Measurements from ENCODE around the gene MYL11.
A peak's percentile ranks its signal among the peaks of the same experiment; 100 is the strongest.

The MYL11 gene

DNA sequence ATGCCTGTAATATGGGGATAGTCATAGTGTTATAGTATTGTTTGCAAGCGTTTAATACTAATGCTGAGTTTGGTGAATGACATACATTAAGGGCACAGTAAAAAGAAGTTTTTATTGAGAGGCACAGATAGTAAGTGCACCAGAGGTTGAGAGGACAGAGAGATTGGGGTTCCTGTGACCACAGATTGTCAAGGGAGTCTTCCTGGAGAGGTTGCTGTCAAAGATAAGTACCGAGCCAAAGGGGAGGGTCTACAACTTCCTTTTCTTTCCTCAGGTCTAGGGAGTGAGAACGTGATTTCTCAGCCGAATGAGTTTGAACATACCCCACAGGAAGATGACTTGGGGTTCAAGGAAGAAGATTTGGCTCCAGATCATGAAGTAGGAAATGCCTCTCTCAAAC lies 22.5 kb downstream of the MYL11 start:
- no peak for DNase-seq (ENCODE audit: low read depth in 1 of 2, low spot score in 1 of 2)
- in situ Hi-C loops (cut with HindIII; ENCODE audit: low pct_unique_long_range_greater_than_20kb, low sequenced_read_pairs), result no loop called here
- no peak for TF ChIP-seq JUND (IDR thresholded peaks at IDR 0.05; ENCODE audit: low read depth)

DNA sequence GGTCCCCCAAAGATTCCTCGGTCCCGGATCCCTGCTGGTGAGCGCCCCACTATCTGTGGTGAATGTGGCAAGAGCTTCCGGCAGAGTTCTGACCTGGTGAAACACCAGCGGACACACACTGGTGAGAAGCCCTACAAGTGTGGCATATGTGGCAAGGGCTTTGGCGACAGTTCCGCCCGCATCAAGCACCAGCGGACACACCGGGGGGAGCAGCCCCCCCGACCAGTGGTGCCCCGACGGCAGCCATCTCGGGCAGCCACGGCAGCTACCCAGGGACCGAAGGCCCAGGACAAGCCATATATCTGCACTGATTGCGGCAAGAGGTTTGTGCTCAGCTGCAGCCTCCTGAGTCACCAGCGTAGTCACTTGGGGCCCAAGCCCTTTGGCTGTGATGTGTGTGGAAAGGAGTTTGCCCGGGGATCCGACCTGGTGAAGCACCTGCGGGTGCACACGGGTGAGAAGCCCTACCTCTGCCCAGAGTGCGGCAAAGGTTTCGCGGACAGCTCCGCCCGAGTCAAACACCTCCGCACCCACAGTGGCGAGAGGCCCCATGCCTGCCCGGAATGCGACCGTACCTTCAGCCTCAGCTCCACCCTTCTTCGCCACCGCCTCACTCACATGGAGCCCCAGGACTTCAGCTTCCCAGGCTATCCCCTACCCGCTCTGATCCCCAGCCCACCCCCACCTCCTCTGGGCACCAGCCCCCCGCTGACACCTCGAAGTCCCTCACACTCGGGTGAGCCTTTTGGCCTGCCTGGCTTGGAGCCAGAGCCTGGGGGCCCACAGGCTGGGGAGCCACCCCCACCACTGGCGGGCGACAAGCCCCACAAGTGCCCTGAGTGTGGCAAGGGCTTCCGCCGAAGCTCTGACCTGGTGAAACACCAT lies 23.4 kb downstream of the MYL11 start:
- DNase-seq (ENCODE audit: low read depth in 1 of 2, low spot score in 1 of 2), result no peak
- in situ Hi-C loops (cut with HindIII; ENCODE audit: low pct_unique_long_range_greater_than_20kb, low sequenced_read_pairs), result no loop called here
- no peak for TF ChIP-seq JUND (IDR thresholded peaks at IDR 0.05; ENCODE audit: low read depth)

DNA sequence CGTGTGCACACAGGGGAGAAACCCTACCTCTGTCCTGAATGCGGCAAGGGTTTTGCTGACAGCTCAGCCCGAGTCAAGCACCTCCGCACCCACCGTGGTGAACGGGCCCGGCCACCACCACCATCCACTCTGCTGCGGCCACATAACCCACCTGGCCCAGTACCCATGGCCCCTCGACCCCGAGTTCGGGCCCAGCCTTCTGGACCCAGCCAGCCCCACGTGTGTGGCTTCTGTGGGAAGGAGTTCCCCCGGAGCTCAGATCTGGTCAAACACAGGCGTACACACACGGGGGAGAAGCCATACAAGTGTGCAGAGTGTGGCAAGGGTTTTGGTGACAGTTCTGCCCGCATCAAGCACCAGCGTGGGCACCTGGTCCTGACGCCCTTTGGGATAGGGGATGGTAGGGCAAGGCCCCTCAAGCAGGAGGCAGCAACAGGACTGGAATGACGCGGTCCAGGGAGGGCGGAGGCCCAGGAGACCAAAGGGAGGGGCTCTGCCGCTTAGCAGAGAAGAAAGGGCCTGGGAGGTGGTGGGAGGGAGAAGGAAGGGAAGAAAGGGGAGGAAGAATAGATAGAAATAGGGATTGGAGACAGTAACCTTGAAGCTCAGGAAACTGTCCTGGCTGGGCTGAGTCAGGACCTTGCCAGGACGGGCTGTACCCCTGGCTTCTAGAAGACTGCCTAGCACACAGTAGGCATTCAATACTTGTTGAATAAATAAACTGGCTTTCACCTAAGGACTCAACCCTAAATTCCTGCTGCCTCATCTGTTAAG lies 24.2 kb downstream of the MYL11 start:
- in situ Hi-C loops (cut with HindIII; ENCODE audit: low pct_unique_long_range_greater_than_20kb, low sequenced_read_pairs), result no loop called here
- TF ChIP-seq JUND (IDR thresholded peaks at IDR 0.05; ENCODE audit: low read depth), result no peak
- DNase-seq (ENCODE audit: low read depth in 1 of 2, low spot score in 1 of 2), result no peak

DNA sequence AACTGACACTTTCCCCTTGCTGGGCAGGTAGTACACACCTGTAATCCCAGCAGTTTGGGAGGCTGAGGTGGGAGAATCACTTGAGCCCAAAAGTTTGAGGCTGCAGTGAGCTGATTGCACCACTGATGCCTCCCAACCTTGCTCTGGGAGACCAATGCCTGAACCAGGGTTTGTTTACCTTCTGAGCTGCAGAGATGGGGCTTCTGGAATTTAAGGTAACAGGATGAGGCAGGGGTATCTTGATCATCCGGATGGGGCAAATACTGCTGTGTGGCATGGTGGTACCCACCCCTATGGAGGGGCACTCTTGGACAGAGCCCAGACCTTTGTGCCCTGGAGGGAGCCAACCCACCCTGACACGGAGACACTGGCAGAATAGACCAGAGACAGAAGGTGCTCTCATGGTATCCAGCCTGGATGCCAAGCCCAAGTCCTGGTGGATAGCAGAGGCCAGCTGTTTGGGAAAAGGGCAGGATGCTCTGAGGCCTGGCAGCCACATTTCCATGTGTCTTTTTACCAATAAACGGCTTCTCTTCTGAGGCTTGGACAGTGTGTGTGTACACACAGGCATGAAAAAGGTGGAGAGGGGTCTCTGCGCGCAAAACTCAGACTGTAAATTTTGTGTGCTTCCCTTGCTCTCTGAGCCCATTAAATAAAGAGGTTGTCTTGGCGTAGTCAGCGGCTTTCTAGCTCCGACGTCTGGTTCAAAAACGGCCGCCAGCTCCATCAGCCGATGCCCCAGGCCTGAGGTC lies 25.0 kb downstream of the MYL11 start:
- no peak for DNase-seq (ENCODE audit: low read depth in 1 of 2, low spot score in 1 of 2)
- in situ Hi-C loops (cut with HindIII; ENCODE audit: low pct_unique_long_range_greater_than_20kb, low sequenced_read_pairs), result no loop called here
- TF ChIP-seq JUND (IDR thresholded peaks at IDR 0.05; ENCODE audit: low read depth), result no peak

DNA sequence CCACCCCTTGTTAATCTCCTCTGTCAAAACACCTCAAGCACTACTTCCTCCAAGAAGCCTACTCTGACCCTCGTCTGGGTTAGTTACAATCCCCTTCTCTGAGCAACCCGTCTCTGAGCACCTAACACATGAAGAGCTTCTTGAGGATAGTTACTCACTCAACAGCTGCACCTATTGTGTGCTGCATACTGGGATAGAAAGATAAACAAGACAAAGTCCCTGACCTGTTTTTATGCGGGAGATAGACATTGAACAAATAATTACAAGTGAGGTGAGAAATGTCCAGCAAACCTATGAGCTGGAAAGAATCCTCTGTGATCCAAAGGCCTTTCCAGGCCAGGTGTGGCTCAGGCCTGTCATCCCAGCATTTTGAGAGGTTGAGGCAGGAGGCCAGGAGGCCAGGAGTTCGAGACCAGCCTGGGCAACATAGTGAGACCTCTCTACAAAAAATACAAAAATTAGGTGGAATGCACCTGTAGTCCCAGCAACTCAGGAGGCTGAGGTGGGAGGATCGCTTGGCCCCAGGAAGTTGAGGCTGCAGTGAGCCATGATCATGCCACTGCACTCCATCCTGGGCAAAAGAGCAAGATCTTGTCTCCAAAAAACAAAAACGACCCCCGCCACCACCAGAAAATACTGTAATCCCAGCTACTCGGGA lies 27.3 kb downstream of the MYL11 start:
- TF ChIP-seq JUND (IDR thresholded peaks at IDR 0.05; ENCODE audit: low read depth), result no peak
- in situ Hi-C loops (cut with HindIII; ENCODE audit: low pct_unique_long_range_greater_than_20kb, low sequenced_read_pairs), result no loop called here
- DNase-seq (ENCODE audit: low read depth in 1 of 2, low spot score in 1 of 2), result peak in 1 of 2 experiments; percentile 42

DNA sequence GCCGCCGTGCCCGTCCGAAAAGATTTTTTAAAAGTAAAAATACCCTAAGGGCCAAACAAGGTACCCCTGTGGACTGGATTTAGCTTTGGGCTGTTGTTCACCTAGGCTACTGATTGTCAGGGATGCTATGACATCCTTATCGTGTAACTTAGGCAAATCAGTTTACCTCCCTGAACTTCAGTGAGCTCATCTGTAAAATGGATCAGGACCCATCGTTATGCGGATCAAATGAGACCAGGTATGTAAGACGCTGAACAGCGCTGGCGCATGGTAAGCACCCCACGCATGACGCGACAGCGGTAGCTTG lies 32.1 kb downstream of the MYL11 start:
- in situ Hi-C loops (cut with HindIII; ENCODE audit: low pct_unique_long_range_greater_than_20kb, low sequenced_read_pairs), result no loop called here
- no peak for DNase-seq (ENCODE audit: low read depth in 1 of 2, low spot score in 1 of 2)
- no peak for TF ChIP-seq JUND (IDR thresholded peaks at IDR 0.05; ENCODE audit: low read depth)

DNA sequence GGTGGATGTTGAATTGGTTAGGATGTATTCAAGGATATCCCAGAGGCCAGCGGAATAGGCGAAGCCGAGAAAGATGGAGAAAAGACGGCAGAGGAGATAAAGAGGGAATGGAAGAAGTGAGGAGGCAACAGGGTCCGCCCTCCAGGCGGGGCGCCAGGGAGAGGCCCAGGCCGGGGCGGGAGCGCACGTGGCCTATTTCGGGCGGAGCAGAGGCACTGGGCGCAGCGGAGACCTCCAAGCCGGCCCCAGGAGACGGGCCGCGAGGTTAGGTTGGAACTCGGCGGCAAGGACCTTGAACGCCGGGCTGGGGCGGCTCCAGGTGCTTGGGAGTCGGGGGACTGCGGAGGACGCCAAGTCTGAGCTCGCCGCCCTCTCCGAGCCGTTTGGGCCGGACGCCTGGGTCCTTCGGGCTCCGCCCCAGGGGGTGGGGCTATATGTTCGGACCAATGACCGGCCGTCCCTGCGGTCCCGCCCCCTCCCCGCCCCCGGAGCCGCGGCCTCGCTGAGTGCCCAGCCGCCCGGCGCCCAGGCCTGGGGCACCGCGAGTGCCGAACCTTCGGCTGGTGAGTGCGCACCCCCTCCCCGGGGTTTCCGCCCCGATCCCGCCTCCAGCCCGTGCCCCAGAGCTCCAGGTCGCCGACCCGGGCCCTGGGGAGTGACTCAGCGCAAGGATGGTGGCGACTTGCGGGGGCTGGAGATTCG lies 32.7 kb downstream of the MYL11 start, which contains the start of gene ZNF771:
ZNF771 (plus strand) TSS at position 505 of the 702 bp plus-strand sequence. CDS start 448 bp downstream, outside the sequence.
- peak; percentile 81 to 95 for DNase-seq (ENCODE audit: low read depth in 1 of 2, low spot score in 1 of 2)
- in situ Hi-C loops (cut with HindIII; ENCODE audit: low pct_unique_long_range_greater_than_20kb, low sequenced_read_pairs), result no loop called here

DNA sequence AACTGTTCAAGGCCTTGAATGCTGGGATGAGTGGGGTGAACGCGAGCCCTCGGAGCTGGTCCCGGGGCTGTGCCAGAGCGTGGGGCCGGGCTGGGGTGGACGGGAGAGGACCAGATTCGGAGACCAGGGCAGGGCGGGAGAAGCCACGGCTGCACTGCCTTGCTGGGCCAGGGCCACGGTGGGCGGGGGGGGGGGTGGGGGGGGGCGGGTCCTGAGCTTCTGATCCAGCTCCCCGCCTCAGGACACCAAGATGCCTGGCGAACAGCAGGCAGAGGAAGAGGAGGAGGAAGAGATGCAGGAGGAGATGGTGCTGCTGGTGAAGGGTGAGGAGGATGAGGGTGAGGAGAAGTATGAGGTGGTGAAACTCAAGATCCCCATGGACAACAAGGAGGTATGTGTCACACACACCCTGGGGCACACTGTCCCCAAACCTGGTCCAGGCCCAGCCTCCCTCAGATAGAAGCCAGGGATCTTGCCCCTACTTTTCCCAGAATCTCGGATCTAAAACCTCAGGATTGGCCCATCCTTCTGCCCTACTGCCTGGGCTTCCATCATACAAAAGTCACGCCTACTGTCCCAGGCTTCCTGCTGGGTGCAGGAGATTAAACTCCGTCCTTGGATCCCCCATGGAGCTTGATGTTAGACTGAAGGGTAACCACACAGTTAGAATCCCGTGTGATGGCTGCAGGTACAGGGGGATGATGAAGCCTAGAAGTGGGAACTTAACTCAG lies 33.4 kb downstream of the MYL11 start:
- TF ChIP-seq JUND (IDR thresholded peaks at IDR 0.05; ENCODE audit: low read depth), result no peak
- in situ Hi-C loops (cut with HindIII; ENCODE audit: low pct_unique_long_range_greater_than_20kb, low sequenced_read_pairs), result no loop called here

More for the DNA sequence above, 32.7 kb downstream of the MYL11 start, which contains the start of gene ZNF771:
- TF ChIP-seq JUND (IDR thresholded peaks at IDR 0.05; ENCODE audit: low read depth), result no peak

DNA sequence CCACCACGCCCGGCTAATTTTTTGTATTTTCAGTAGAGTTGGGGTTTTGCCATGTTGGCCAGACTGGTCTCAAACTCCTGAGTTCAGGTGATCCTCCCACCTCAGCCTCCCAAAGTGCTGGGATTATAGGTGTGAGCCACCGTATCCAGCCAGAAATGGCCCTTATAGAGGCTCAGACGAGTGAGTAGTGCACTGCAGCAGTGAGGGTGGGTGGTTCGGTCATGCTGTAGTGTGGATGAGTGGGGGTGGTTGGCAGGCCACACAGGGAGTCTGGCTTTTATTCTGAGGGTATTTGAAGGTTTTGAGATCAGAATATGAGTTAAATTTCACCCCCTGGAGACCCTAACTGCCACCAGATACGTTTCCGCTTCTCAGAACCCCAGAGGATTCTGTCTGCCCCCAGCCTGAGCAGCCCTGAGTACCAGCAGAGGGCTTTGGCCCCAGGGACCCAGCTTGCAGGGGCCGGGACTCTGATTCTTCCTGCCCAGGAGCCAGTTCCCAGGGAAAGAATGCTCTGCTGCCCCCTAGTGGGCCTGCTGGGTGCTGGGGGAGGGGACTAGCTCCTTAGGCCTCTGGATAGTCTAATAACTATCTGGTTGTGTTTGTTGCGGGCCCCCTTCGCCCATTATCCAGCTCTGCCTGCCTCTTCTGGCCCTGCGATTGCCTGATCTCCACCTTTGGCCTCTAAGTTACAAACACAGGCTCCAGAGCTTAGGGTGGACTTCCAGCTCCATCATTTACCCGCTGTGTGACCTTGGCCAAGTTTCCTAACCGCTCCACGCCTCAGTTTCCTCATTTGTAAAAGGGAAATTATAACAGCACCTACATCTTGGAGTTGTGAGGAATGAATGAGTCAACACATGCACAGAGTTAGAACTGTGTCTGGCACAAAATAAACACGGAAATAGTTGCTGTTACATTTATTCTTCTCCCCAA lies 34.8 kb downstream of the MYL11 start:
- in situ Hi-C loops (cut with HindIII; ENCODE audit: low pct_unique_long_range_greater_than_20kb, low sequenced_read_pairs), result no loop called here
- no peak for TF ChIP-seq JUND (IDR thresholded peaks at IDR 0.05; ENCODE audit: low read depth)
- DNase-seq (ENCODE audit: low read depth in 1 of 2, low spot score in 1 of 2), result peak; percentile 77 to 88

More for the DNA sequence above, 33.4 kb downstream of the MYL11 start:
- DNase-seq (ENCODE audit: low read depth in 1 of 2, low spot score in 1 of 2), result no peak

DNA sequence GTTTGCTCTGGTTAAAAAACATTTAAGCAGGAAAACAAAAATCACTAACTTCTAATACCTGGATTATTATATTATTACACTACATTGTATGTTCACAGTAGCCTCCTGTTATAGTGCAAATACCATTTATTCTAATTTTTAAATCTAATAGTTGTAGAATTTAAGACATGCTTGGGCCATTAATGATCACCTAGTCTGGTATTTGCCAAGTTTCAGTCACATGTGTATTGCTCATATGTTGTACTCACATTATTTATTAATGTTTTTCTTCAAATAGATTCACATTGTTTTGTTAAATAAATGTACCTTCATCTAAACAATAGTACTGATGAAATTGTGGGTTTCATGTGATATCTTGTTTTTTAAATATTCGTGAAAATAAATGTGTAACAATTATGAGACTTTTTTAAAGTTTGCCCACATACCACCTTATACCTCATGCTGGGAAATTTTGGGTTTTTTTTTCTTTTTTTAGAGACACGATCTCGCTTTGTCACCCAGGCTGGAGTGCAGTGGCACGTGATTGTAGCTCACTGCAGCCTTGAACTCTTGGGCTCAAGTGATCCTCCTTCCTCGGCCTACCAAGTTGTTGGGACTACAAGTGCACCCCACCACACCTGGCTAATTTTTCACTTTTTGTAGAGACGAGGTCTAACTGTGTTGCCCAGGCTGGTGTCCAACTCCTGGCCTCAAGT lies 38.7 kb downstream of the MYL11 start:
- no peak for TF ChIP-seq JUND (IDR thresholded peaks at IDR 0.05; ENCODE audit: low read depth)
- DNase-seq (ENCODE audit: low read depth in 1 of 2, low spot score in 1 of 2), result no peak
- in situ Hi-C loops (cut with HindIII; ENCODE audit: low pct_unique_long_range_greater_than_20kb, low sequenced_read_pairs), result no loop called here

Data from T47D (cell line).